ENCODE results near the gene DCC.
A peak's percentile ranks its signal among the peaks of the same experiment; 100 is the strongest.
"Not testable (repeated sequence)": the region's sequence is repeated elsewhere in the genome, so short reads cannot be mapped to it uniquely, and the experiment has no call there.

Gene DCC

GRCh38 chr18:53458944-53459580, 1119.1 kb downstream of the DCC start:
- TF ChIP-seq, protein P1, sequence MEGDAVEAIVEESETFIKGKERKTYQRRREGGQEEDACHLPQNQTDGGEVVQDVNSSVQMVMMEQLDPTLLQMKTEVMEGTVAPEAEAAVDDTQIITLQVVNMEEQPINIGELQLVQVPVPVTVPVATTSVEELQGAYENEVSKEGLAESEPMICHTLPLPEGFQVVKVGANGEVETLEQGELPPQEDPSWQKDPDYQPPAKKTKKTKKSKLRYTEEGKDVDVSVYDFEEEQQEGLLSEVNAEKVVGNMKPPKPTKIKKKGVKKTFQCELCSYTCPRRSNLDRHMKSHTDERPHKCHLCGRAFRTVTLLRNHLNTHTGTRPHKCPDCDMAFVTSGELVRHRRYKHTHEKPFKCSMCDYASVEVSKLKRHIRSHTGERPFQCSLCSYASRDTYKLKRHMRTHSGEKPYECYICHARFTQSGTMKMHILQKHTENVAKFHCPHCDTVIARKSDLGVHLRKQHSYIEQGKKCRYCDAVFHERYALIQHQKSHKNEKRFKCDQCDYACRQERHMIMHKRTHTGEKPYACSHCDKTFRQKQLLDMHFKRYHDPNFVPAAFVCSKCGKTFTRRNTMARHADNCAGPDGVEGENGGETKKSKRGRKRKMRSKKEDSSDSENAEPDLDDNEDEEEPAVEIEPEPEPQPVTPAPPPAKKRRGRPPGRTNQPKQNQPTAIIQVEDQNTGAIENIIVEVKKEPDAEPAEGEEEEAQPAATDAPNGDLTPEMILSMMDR (IDR thresholded peaks at IDR 0.05; ENCODE audit: insufficient read depth, missing control alignments), result no peak
- FAIRE-seq, result no peak
- no peak for DNase-seq (ENCODE audit: insufficient read length, low spot score)

DNA sequence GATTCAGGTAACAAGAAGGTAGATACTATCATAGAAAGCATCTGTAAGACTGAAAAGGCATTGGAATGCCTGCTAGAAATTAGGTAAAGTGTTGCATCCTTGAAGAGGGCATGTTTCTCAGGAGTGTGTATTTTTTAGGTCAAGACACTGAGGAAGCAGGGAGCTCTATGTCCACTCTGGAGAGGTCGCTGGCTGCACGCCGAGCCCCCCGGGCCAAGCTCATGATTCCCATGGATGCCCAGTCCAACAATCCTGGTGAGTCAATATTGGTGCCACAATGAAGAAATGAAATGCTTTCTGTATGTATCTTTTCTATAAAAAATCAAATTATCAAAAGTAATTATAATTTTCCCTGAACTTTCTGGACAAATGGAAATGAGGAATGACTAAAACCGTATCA, 1127.8 kb downstream of the DCC start:
- no peak for DNase-seq (ENCODE audit: insufficient read length, low spot score)
- TF ChIP-seq, protein P1 (IDR thresholded peaks at IDR 0.05; ENCODE audit: insufficient read depth, missing control alignments), result no peak
- no peak for FAIRE-seq

GRCh38 chr18:53468173-53468572, 1128.2 kb downstream of the DCC start:
- not testable (repeated sequence) for FAIRE-seq; DNase-seq (ENCODE audit: insufficient read length, low spot score)

GRCh38 chr18:53472546-53472945, 1132.5 kb downstream of the DCC start:
- FAIRE-seq (no peak), DNase-seq (ENCODE audit: insufficient read length, low spot score) (no peak)
- TF ChIP-seq, protein P1 (IDR thresholded peaks at IDR 0.05; ENCODE audit: insufficient read depth, missing control alignments), result no peak

DNA sequence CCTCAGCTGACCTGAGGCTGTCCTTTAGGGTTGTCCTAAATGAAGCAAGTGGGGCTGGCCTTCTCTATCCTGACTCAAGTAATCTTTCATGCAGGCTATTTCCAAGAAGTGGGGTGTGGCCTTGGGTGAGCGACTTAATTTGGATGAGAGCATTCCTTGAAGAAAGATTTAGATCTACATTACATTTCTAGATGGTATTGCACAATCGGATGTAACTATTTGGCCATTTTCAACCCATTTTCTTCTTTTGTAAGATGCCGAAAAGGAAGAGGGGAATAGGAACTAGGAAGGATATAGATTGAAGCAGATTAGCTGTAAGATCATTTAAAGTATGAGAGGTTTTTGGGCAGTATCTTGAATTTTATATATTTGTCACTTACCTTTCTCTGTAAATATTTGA, 1138.2 kb downstream of the DCC start:
- FAIRE-seq (peak; percentile 35), DNase-seq (ENCODE audit: insufficient read length, low spot score) (no peak)
- TF ChIP-seq, protein P1 (IDR thresholded peaks at IDR 0.05; ENCODE audit: insufficient read depth, missing control alignments), result no peak

GRCh38 chr18:53486296-53486695, 1146.3 kb downstream of the DCC start:
- TF ChIP-seq, protein P1 (IDR thresholded peaks at IDR 0.05; ENCODE audit: insufficient read depth, missing control alignments), result no peak

DNA sequence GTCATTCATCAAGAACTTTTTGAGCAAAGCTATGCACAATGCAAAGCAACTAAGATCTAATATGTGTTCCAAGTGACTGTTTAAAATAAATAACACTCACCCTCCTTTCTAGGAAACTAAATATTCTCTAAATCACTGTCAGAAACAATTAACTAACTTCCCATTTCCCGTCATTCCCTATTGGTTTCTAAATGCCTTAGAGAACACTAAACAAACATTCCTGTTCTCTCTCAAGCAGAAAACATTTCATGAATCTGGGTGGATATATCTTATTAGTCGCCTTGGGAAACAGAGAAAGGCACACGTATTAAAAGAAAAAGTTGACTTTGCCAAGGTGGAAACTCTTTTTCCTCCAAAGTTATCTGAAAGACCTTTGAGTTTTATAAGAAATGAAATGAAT, 1149.3 kb downstream of the DCC start:
- DNase-seq (ENCODE audit: insufficient read length, low spot score) (no peak), FAIRE-seq (no peak)
- TF ChIP-seq, protein P1 (IDR thresholded peaks at IDR 0.05; ENCODE audit: insufficient read depth, missing control alignments), result no peak

More at GRCh38 chr18:53486296-53486695, 1146.3 kb downstream of the DCC start:
- DNase-seq (ENCODE audit: insufficient read length, low spot score) (no peak), FAIRE-seq (no peak)

DNA sequence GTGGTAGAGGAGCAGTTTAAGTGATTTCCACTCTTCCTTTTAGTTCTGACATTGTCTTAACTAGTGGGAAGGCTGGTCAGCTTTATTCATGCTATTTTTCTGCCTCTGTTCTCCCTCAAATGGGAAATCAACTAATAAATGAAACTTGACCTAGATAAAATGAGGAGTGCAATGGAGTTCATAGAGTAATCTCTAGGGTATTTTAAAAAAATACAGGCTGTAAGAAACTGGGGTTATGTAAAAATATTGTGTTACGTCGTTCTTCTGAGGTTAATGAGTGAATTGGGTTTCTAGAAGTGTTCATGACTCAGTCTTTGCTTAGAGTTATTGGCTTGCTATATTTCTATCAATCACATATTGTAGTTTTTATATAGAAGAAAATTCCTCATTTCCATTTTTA, 1150.0 kb downstream of the DCC start:
- DNase-seq (ENCODE audit: insufficient read length, low spot score) (no peak), FAIRE-seq (no peak)
- TF ChIP-seq, protein P1 (IDR thresholded peaks at IDR 0.05; ENCODE audit: insufficient read depth, missing control alignments), result no peak
